ENCODE measurements around the gene ORC3. TPM values are rescaled to one million over a fixed set of nuclear protein-coding genes. Genes with fewer than 3 reads are reported as not detected.
A peak's percentile ranks its signal among the peaks of the same experiment; 100 is the strongest.

The ORC3 gene
- polyA plus RNA-seq, 4 donors: 9.5 to 31.6 (median 17.8) TPM

- H3K4me3 ChIP-seq (ENCODE audit: low read depth in 1 of 3, low read length in 3 of 3): no peak overlapping the region
- H3K27me3 ChIP-seq (ENCODE audit: control insufficient read depth in 3 of 3, insufficient read depth in 3 of 3, low read length in 3 of 3): no peaks in the 10 kb centered on the region
- H3K4me1 ChIP-seq (ENCODE audit: control insufficient read depth in 3 of 3, insufficient read depth in 2 of 3, low read depth in 1 of 3, low read length in 2 of 3): no peaks in the 10 kb centered on the region
- DNase-seq (no peak), FAIRE-seq (no peak)
- H3K27ac ChIP-seq (ENCODE audit: low read depth in 1 of 3, low read length in 2 of 3): no peak overlapping the region
- H3K36me3 ChIP-seq (ENCODE audit: control insufficient read depth in 3 of 3, insufficient read depth in 2 of 3, low read depth in 1 of 3, low read length in 3 of 3): peaks cover 1 to 23% (median 2%) of the 10 kb centered on the region in 3 donors
- no peaks in the 10 kb centered on the region for H3K9me3 ChIP-seq (ENCODE audit: control insufficient read depth in 2 of 2, insufficient read depth in 1 of 2, low read depth in 1 of 2, low read length in 1 of 2)
- WGBS, 3 donors: 85 to 94% (median 88%) methylated on average over 1 of the region's 1 CpG
Measured at GRCh38 chr6:87636315-87636714, 46.4 kb downstream of the ORC3 start.

- DNase-seq (no peak), FAIRE-seq (no peak)
- no peak overlapping the region for H3K4me3 ChIP-seq (ENCODE audit: low read depth in 1 of 3, low read length in 3 of 3)
- no peak overlapping the region for H3K27ac ChIP-seq (ENCODE audit: low read depth in 1 of 3, low read length in 2 of 3)
- H3K9me3 ChIP-seq (ENCODE audit: control insufficient read depth in 2 of 2, insufficient read depth in 1 of 2, low read depth in 1 of 2, low read length in 1 of 2): no peaks in the 10 kb centered on the region
- WGBS, 3 donors: 92 to 97% (median 94%) methylated on average over 1 of the region's 1 CpG
- H3K27me3 ChIP-seq (ENCODE audit: control insufficient read depth in 3 of 3, insufficient read depth in 3 of 3, low read length in 3 of 3): no peaks in the 10 kb centered on the region
- H3K4me1 ChIP-seq (ENCODE audit: control insufficient read depth in 3 of 3, insufficient read depth in 2 of 3, low read depth in 1 of 3, low read length in 2 of 3): no peaks in the 10 kb centered on the region
- peaks cover 1 to 16% (median 2%) of the 10 kb centered on the region in 3 donors for H3K36me3 ChIP-seq (ENCODE audit: control insufficient read depth in 3 of 3, insufficient read depth in 2 of 3, low read depth in 1 of 3, low read length in 3 of 3)
Measured at GRCh38 chr6:87637106-87637505, 47.2 kb downstream of the ORC3 start.

- no peak overlapping the region for H3K27ac ChIP-seq (ENCODE audit: low read depth in 1 of 3, low read length in 2 of 3)
- DNase-seq (no peak), FAIRE-seq (no peak)
- H3K4me1 ChIP-seq (ENCODE audit: control insufficient read depth in 3 of 3, insufficient read depth in 2 of 3, low read depth in 1 of 3, low read length in 2 of 3): no peaks in the 10 kb centered on the region
- no peaks in the 10 kb centered on the region for H3K9me3 ChIP-seq (ENCODE audit: control insufficient read depth in 2 of 2, insufficient read depth in 1 of 2, low read depth in 1 of 2, low read length in 1 of 2)
- no peak overlapping the region for H3K4me3 ChIP-seq (ENCODE audit: low read depth in 1 of 3, low read length in 3 of 3)
- WGBS, 3 donors: 97 to 99% (median 98%) methylated on average over 4 of the region's 4 CpGs
- H3K36me3 ChIP-seq (ENCODE audit: control insufficient read depth in 3 of 3, insufficient read depth in 2 of 3, low read depth in 1 of 3, low read length in 3 of 3): peaks cover 1 to 16% (median 2%) of the 10 kb centered on the region in 3 donors
- no peaks in the 10 kb centered on the region for H3K27me3 ChIP-seq (ENCODE audit: control insufficient read depth in 3 of 3, insufficient read depth in 3 of 3, low read length in 3 of 3)
Measured at GRCh38 chr6:87639373-87639772, 49.4 kb downstream of the ORC3 start.

GRCh38 chr6:87641065-87641692, 51.2 kb downstream of the ORC3 start:
- no peak for DNase-seq
- Histone ChIP-seq H3K9me3 (ENCODE audit: control insufficient read depth in 2 of 2, insufficient read depth in 1 of 2, low read depth in 1 of 2, low read length in 1 of 2) (no peaks in the 10 kb centered on the region), H3K4me1 (ENCODE audit: control insufficient read depth in 3 of 3, insufficient read depth in 2 of 3, low read depth in 1 of 3, low read length in 2 of 3) (no peaks in the 10 kb centered on the region), H3K36me3 (ENCODE audit: control insufficient read depth in 3 of 3, insufficient read depth in 2 of 3, low read depth in 1 of 3, low read length in 3 of 3) (peaks cover 1 to 12% (median 2%) of the 10 kb centered on the region in 3 donors), H3K4me3 (ENCODE audit: low read depth in 1 of 3, low read length in 3 of 3) (no peak overlapping the region), H3K27ac (ENCODE audit: low read depth in 1 of 3, low read length in 2 of 3) (no peak overlapping the region), H3K27me3 (ENCODE audit: control insufficient read depth in 3 of 3, insufficient read depth in 3 of 3, low read length in 3 of 3) (no peaks in the 10 kb centered on the region)
- WGBS, 3 donors: 64 to 81% (median 75%) methylated on average over 1 of the region's 1 CpG
- FAIRE-seq: no peak

- Histone ChIP-seq H3K27me3 (ENCODE audit: control insufficient read depth in 3 of 3, insufficient read depth in 3 of 3, low read length in 3 of 3) (no peaks in the 10 kb centered on the region), H3K9me3 (ENCODE audit: control insufficient read depth in 2 of 2, insufficient read depth in 1 of 2, low read depth in 1 of 2, low read length in 1 of 2) (no peaks in the 10 kb centered on the region), H3K27ac (ENCODE audit: low read depth in 1 of 3, low read length in 2 of 3) (peak overlapping the region in 1 of 3 donors; percentile 54), H3K4me3 (ENCODE audit: low read depth in 1 of 3, low read length in 3 of 3) (peak overlapping the region in 1 of 3 donors; percentile 33), H3K36me3 (ENCODE audit: control insufficient read depth in 3 of 3, insufficient read depth in 2 of 3, low read depth in 1 of 3, low read length in 3 of 3) (peaks cover 0 to 4% (median 0%) of the 10 kb centered on the region in 3 donors), H3K4me1 (ENCODE audit: control insufficient read depth in 3 of 3, insufficient read depth in 2 of 3, low read depth in 1 of 3, low read length in 2 of 3) (no peaks in the 10 kb centered on the region)
- DNase-seq (peak in 1 of 2 donors; percentile 17), FAIRE-seq (no peak)
- WGBS, 3 donors: 4 to 30% (median 9%) methylated on average over 1 of the region's 1 CpG
Measured at GRCh38 chr6:87645080-87645479, 55.1 kb downstream of the ORC3 start.

GRCh38 chr6:87653074-87653962, 63.4 kb downstream of the ORC3 start:
- no peak for FAIRE-seq
- 64 to 73% (median 71%) methylated on average over 3 of the region's 3 CpGs for WGBS, 3 donors
- peaks cover 0 to 14% (median 1%) of the 10 kb centered on the region in 3 donors for H3K36me3 ChIP-seq (ENCODE audit: control insufficient read depth in 3 of 3, insufficient read depth in 2 of 3, low read depth in 1 of 3, low read length in 3 of 3)
- H3K4me3 ChIP-seq (ENCODE audit: low read depth in 1 of 3, low read length in 3 of 3): no peak overlapping the region
- no peak for DNase-seq
- H3K4me1 ChIP-seq (ENCODE audit: control insufficient read depth in 3 of 3, insufficient read depth in 2 of 3, low read depth in 1 of 3, low read length in 2 of 3): no peaks in the 10 kb centered on the region
- no peaks in the 10 kb centered on the region for H3K27me3 ChIP-seq (ENCODE audit: control insufficient read depth in 3 of 3, insufficient read depth in 3 of 3, low read length in 3 of 3)
- no peak overlapping the region for H3K27ac ChIP-seq (ENCODE audit: low read depth in 1 of 3, low read length in 2 of 3)
- no peaks in the 10 kb centered on the region for H3K9me3 ChIP-seq (ENCODE audit: control insufficient read depth in 2 of 2, insufficient read depth in 1 of 2, low read depth in 1 of 2, low read length in 1 of 2)

- H3K36me3 ChIP-seq (ENCODE audit: control insufficient read depth in 3 of 3, insufficient read depth in 2 of 3, low read depth in 1 of 3, low read length in 3 of 3): peaks cover 0 to 14% (median 1%) of the 10 kb centered on the region in 3 donors
- H3K4me3 ChIP-seq (ENCODE audit: low read depth in 1 of 3, low read length in 3 of 3): no peak overlapping the region
- WGBS, 3 donors: 91 to 100% (median 97%) methylated on average over 1 of the region's 1 CpG
- no peak for FAIRE-seq
- no peaks in the 10 kb centered on the region for H3K27me3 ChIP-seq (ENCODE audit: control insufficient read depth in 3 of 3, insufficient read depth in 3 of 3, low read length in 3 of 3)
- H3K4me1 ChIP-seq (ENCODE audit: control insufficient read depth in 3 of 3, insufficient read depth in 2 of 3, low read depth in 1 of 3, low read length in 2 of 3): no peaks in the 10 kb centered on the region
- no peak for DNase-seq
- H3K9me3 ChIP-seq (ENCODE audit: control insufficient read depth in 2 of 2, insufficient read depth in 1 of 2, low read depth in 1 of 2, low read length in 1 of 2): no peaks in the 10 kb centered on the region
- no peak overlapping the region for H3K27ac ChIP-seq (ENCODE audit: low read depth in 1 of 3, low read length in 2 of 3)
Measured at GRCh38 chr6:87654122-87654521, 64.2 kb downstream of the ORC3 start.

- FAIRE-seq: no peak
- Histone ChIP-seq H3K27me3 (ENCODE audit: control insufficient read depth in 3 of 3, insufficient read depth in 3 of 3, low read length in 3 of 3) (no peaks in the 10 kb centered on the region), H3K9me3 (ENCODE audit: control insufficient read depth in 2 of 2, insufficient read depth in 1 of 2, low read depth in 1 of 2, low read length in 1 of 2) (no peaks in the 10 kb centered on the region), H3K36me3 (ENCODE audit: control insufficient read depth in 3 of 3, insufficient read depth in 2 of 3, low read depth in 1 of 3, low read length in 3 of 3) (peaks cover 0 to 14% (median 1%) of the 10 kb centered on the region in 3 donors), H3K4me1 (ENCODE audit: control insufficient read depth in 3 of 3, insufficient read depth in 2 of 3, low read depth in 1 of 3, low read length in 2 of 3) (no peaks in the 10 kb centered on the region), H3K27ac (ENCODE audit: low read depth in 1 of 3, low read length in 2 of 3) (no peak overlapping the region), H3K4me3 (ENCODE audit: low read depth in 1 of 3, low read length in 3 of 3) (no peak overlapping the region)
- no peak for DNase-seq
- WGBS, 3 donors: 58 to 71% (median 69%) methylated on average over 2 of the region's 2 CpGs
Measured at GRCh38 chr6:87654875-87655454, 65.0 kb downstream of the ORC3 start.

Measured in small intestine (tissue), 7 donors.